ENCODE results near the gene NFKBIL1.
A peak's percentile ranks its signal among the peaks of the same experiment; 100 is the strongest.
"Not testable (repeated sequence)": the region's sequence is repeated elsewhere in the genome, so short reads cannot be mapped to it uniquely, and the experiment has no call there.

The NFKBIL1 gene

GRCh38 chr6:31546958-31547726 lies at the start of gene NFKBIL1:
Gene NFKBIL1, plus strand, starts transcription at chr6:31547608. Its CDS starts 87 bp downstream, at chr6:31547695.
- peak; percentile 80 for DNase-seq (ENCODE audit: low read depth)

- DNase-seq (ENCODE audit: low read depth) = no peak
Observed at GRCh38 chr6:31498748-31499147, 48.7 kb upstream of the NFKBIL1 start.

GRCh38 chr6:31499648-31500047 lies 47.8 kb upstream of the NFKBIL1 start:
- DNase-seq (ENCODE audit: low read depth) = not testable (repeated sequence)

GRCh38 chr6:31502586-31502985 lies 44.8 kb upstream of the NFKBIL1 start:
- no peak for DNase-seq (ENCODE audit: low read depth)

- not testable (repeated sequence) for DNase-seq (ENCODE audit: low read depth)
Observed at GRCh38 chr6:31509036-31509435, 38.4 kb upstream of the NFKBIL1 start.

- no peak for DNase-seq (ENCODE audit: low read depth)
Observed at GRCh38 chr6:31510007-31510406, 37.4 kb upstream of the NFKBIL1 start.

- DNase-seq (ENCODE audit: low read depth) = no peak
Observed at GRCh38 chr6:31513456-31514165, 33.8 kb upstream of the NFKBIL1 start.

- no peak for DNase-seq (ENCODE audit: low read depth)
Observed at GRCh38 chr6:31521835-31522234, 25.6 kb upstream of the NFKBIL1 start.

- DNase-seq (ENCODE audit: low read depth) = no peak
Observed at GRCh38 chr6:31525553-31525931, 21.9 kb upstream of the NFKBIL1 start.

- DNase-seq (ENCODE audit: low read depth) = no peak
Observed at GRCh38 chr6:31525932-31526591, 21.3 kb upstream of the NFKBIL1 start.

- DNase-seq (ENCODE audit: low read depth) = no peak
Observed at GRCh38 chr6:31528307-31528777, 19.1 kb upstream of the NFKBIL1 start.

- DNase-seq (ENCODE audit: low read depth) = no peak
Observed at GRCh38 chr6:31528821-31529328, 18.5 kb upstream of the NFKBIL1 start, which contains the start of gene MCCD1. Gene MCCD1, plus strand, starts transcription at chr6:31528962. Its CDS starts 53 bp downstream, at chr6:31529015.

- DNase-seq (ENCODE audit: low read depth) = no peak
Observed at GRCh38 chr6:31529329-31530150, 17.9 kb upstream of the NFKBIL1 start.

- no peak for DNase-seq (ENCODE audit: low read depth)
Observed at GRCh38 chr6:31530659-31531058, 16.7 kb upstream of the NFKBIL1 start.

GRCh38 chr6:31531162-31531561 lies 16.2 kb upstream of the NFKBIL1 start:
- no peak for DNase-seq (ENCODE audit: low read depth)

- no peak for DNase-seq (ENCODE audit: low read depth)
Observed at GRCh38 chr6:31531771-31532643, 15.4 kb upstream of the NFKBIL1 start.

GRCh38 chr6:31532644-31533454 lies 14.6 kb upstream of the NFKBIL1 start:
- no peak for DNase-seq (ENCODE audit: low read depth)

- DNase-seq (ENCODE audit: low read depth) = no peak
Observed at GRCh38 chr6:31533455-31533841, 14.0 kb upstream of the NFKBIL1 start.

GRCh38 chr6:31534011-31534410 lies 13.4 kb upstream of the NFKBIL1 start:
- DNase-seq (ENCODE audit: low read depth) = no peak
